ENCODE results near the gene MTERF4. TPM values are rescaled to one million over a fixed set of nuclear protein-coding genes. Genes with fewer than 3 reads are reported as not detected.
"Not testable (repeated sequence)": the region's sequence is repeated elsewhere in the genome, so short reads cannot be mapped to it uniquely, and the experiment has no call there.

MTERF4 gene
- total RNA-seq, 2 experiments from 2014 or later, result 88.1 to 88.9 TPM

GRCh38 chr2:241112046-241112445 is 10.0 kb upstream of the MTERF4 start:
- Mint-ChIP-seq H3K4me1 (peaks cover 45% of the 10 kb centered on the region), H3K27ac (peak overlapping the region; percentile 95), H3K9me3 (no peaks in the 10 kb centered on the region), H3K36me3 (peaks cover 16% of the 10 kb centered on the region), H3K27me3 (no peaks in the 10 kb centered on the region), H3K4me3 (peak overlapping the region; percentile 83)
- DNase-seq (no peak), ATAC-seq (ENCODE audit: low read depth) (no peak)
- POLR2A ChIA-PET, result interaction anchor here (0.9 to 2.5 kb wide), 4 partner anchors 10 to 203 kb away, joined by 3 to 15 read pairs (median 10); partner anchors contain the start of genes HDLBP, MTERF4, PASK and PPP1R7

DNA sequence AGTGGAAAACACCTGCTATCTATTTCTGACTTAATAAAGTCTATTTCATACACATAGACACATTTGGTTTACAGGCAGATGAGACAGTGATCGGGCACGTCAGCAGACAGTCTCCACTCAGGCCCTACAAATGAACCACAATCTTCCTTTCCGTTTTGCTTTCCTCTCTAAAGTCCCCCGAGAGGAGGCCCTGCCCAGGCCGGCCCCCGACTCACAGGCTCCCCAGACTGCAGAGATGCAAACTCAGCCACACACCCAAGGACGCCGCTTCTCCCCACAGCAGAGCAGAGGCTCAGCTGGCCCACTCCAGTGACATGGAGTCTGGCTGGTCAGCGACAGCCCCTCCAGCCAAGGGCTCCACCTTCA is 9.3 kb upstream of the MTERF4 start:
- Mint-ChIP-seq H3K9me3 (no peaks in the 10 kb centered on the region), H3K27ac (peak overlapping the region; percentile 95), H3K36me3 (peaks cover 13% of the 10 kb centered on the region), H3K27me3 (no peaks in the 10 kb centered on the region), H3K4me1 (peaks cover 45% of the 10 kb centered on the region), H3K4me3 (peak overlapping the region; percentile 83)
- DNase-seq (no peak), ATAC-seq (ENCODE audit: low read depth) (peak; percentile 36)
- POLR2A ChIA-PET, result interaction anchor here (1.7 to 5.3 kb wide), 5 partner anchors 10 to 204 kb away, joined by 5 to 29 read pairs (median 12); partner anchors contain the start of genes HDLBP, MTERF4, PASK and PPP1R7

GRCh38 chr2:241110607-241111439 is 8.7 kb upstream of the MTERF4 start:
- ATAC-seq (ENCODE audit: low read depth) (peak; percentile 27), DNase-seq (no peak)
- POLR2A ChIA-PET, result interaction anchor here (0.6 to 5.3 kb wide), 6 partner anchors 9 to 204 kb away, joined by 4 to 29 read pairs (median 9); partner anchors contain the start of genes HDLBP, MTERF4, PASK and PPP1R7
- Mint-ChIP-seq H3K4me1 (peaks cover 45% of the 10 kb centered on the region), H3K9me3 (no peaks in the 10 kb centered on the region), H3K4me3 (peak overlapping the region; percentile 83), H3K27ac (peak overlapping the region; percentile 95), H3K36me3 (peaks cover 9% of the 10 kb centered on the region), H3K27me3 (no peaks in the 10 kb centered on the region)

GRCh38 chr2:241110089-241110606 is 8.1 kb upstream of the MTERF4 start:
- H3K27me3 Mint-ChIP-seq, result no peaks in the 10 kb centered on the region
- POLR2A ChIA-PET, result interaction anchor here (0.6 to 5.3 kb wide), 7 partner anchors 8 to 205 kb away, joined by 4 to 29 read pairs (median 6); partner anchors contain the start of genes HDLBP, MTERF4, PASK and PPP1R7
- no peak for ATAC-seq (ENCODE audit: low read depth)

DNA sequence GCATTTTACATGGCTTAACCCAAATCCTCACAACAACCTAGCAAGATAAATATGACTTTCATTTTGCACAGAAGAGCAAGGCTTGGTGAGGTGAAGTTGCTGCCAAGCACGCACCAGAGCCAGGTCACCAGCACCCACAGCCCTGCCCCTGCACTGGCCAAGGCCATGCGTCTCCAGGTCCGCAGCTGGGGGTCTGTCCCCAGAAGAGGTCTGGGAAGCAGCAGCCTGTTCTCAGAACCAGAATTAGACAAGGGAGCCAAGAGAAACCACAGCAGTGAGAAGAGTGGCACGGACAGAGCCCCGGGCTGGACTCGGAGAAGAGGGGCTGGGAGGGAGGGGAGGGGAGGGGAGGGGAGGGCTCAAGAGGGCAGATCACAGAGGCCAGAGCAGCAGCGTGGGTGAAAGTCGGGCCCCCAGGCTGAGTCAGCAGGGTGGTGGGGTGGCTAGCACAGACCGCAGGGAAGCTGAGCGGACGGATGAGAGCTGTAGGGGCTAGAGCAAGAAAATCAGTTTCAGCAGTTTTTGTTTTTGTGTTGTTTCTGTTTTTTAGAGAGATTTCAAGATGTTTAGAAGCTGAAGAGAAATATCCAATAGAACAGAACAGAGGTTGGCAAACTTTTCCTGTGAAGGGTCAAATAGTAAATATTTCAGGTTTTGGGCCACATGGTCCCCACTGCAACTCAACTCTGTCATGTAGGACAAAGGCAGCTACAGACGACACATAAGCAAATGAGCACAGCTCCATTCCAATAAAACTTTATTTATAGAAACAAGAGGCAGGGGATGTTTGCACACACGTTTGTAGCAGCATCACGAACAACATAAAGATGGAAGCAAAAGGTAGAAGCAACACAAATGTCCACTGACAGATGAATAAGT is 7.4 kb upstream of the MTERF4 start:
- POLR2A ChIA-PET, result interaction anchor here (0.6 to 5.3 kb wide), 6 partner anchors 8 to 207 kb away, joined by 3 to 29 read pairs (median 9); partner anchors contain the start of genes MTERF4, PASK and PPP1R7
- peaks cover 6% of the 10 kb centered on the region for H3K36me3 Mint-ChIP-seq
- DNase-seq, result no peak
- H3K4me1 Mint-ChIP-seq, result peaks cover 45% of the 10 kb centered on the region
- no peaks in the 10 kb centered on the region for H3K9me3 Mint-ChIP-seq
- no peaks in the 10 kb centered on the region for H3K27me3 Mint-ChIP-seq
- H3K4me3 Mint-ChIP-seq, result peak overlapping the region; percentile 83
- peak; percentile 31 for ATAC-seq (ENCODE audit: low read depth)
- peak overlapping the region; percentile 95 for H3K27ac Mint-ChIP-seq

More at GRCh38 chr2:241110089-241110606, 8.1 kb upstream of the MTERF4 start:
- Mint-ChIP-seq H3K9me3 (no peaks in the 10 kb centered on the region), H3K36me3 (peaks cover 9% of the 10 kb centered on the region), H3K4me3 (peak overlapping the region; percentile 83), H3K4me1 (peaks cover 45% of the 10 kb centered on the region), H3K27ac (peak overlapping the region; percentile 95)
- no peak for DNase-seq

- Mint-ChIP-seq H3K9me3 (no peaks in the 10 kb centered on the region), H3K4me3 (peak overlapping the region; percentile 83), H3K27ac (peak overlapping the region; percentile 95), H3K27me3 (no peaks in the 10 kb centered on the region), H3K4me1 (peaks cover 50% of the 10 kb centered on the region), H3K36me3 (peaks cover 6% of the 10 kb centered on the region)
- DNase-seq (peak; percentile 53), ATAC-seq (ENCODE audit: low read depth) (peak; percentile 29)
- POLR2A ChIA-PET, result interaction anchor here (1.6 to 5.3 kb wide), 3 partner anchors 13 to 208 kb away, joined by 3 to 29 read pairs (median 12); partner anchors contain the start of genes PASK and PPP1R7
Observed at GRCh38 chr2:241108271-241109209, 6.5 kb upstream of the MTERF4 start.

DNA sequence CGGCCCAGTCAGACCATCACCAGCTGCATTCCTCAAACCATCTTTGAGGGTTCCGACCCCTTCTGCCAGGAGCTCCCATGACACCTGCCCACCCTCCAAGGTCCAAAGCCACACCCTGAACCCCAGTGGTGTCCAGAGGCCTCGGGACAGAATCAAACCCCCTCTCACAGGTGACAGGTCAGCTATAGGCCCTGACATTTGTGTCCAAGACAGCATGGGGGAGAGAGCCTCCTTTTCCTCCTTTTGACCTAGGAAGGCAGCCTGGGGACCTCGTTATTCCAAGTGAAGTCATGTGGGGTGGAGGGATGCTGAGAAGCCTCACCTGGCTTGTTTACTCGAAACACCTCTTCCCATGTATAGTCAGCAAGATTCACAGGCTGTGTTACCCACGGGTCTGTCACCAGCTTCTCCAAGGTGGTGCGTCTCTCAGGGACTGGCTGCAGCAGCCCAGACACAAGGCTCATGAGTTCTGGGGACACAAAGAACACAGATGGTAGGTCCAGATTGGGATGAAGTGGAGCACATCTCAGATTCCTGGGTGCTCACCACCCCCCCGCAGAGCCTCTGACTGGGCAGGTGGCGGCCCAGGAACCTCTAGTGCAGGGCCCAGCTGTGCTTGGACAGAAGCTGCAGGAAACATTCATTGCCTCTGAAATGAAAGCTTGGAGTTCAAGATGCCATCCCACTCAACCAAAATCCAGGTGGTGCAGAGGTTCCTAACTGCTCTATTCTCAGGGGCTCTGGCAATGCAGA is 5.1 kb upstream of the MTERF4 start:
- H3K27me3 Mint-ChIP-seq, result no peaks in the 10 kb centered on the region
- H3K27ac Mint-ChIP-seq, result peak overlapping the region; percentile 95
- H3K4me3 Mint-ChIP-seq, result no peak overlapping the region
- H3K9me3 Mint-ChIP-seq, result no peaks in the 10 kb centered on the region
- ATAC-seq (ENCODE audit: low read depth), result no peak
- POLR2A ChIA-PET, result interaction anchor here (5.3 kb wide), 1 partner anchor 43 kb away, joined by 29 read pairs; the partner anchor contains the start of genes PASK and PPP1R7
- H3K36me3 Mint-ChIP-seq, result peaks cover 6% of the 10 kb centered on the region
- no peak for DNase-seq
- peaks cover 47% of the 10 kb centered on the region for H3K4me1 Mint-ChIP-seq

- no peak for ATAC-seq (ENCODE audit: low read depth)
- no peaks in the 10 kb centered on the region for H3K27me3 Mint-ChIP-seq
- POLR2A ChIA-PET, result interaction anchor here (1.6 kb wide), 1 partner anchor 27 kb away, joined by 3 read pairs; no protein-coding TSS in a partner anchor
- no peak overlapping the region for H3K27ac Mint-ChIP-seq
- peaks cover 35% of the 10 kb centered on the region for H3K4me1 Mint-ChIP-seq
- DNase-seq, result peak; percentile 21
- no peaks in the 10 kb centered on the region for H3K9me3 Mint-ChIP-seq
- no peak overlapping the region for H3K4me3 Mint-ChIP-seq
- peaks cover 5% of the 10 kb centered on the region for H3K36me3 Mint-ChIP-seq
Observed at GRCh38 chr2:241105641-241106040, 3.6 kb upstream of the MTERF4 start.

GRCh38 chr2:241104611-241105010 is 2.5 kb upstream of the MTERF4 start:
- ATAC-seq (ENCODE audit: low read depth); H3K27ac Mint-ChIP-seq; H3K36me3 Mint-ChIP-seq; H3K27me3 Mint-ChIP-seq; H3K4me3 Mint-ChIP-seq; H3K9me3 Mint-ChIP-seq: not testable (repeated sequence)
- POLR2A ChIA-PET, result interaction anchor here (1.6 kb wide), 1 partner anchor 26 kb away, joined by 3 read pairs; no protein-coding TSS in a partner anchor
- DNase-seq, result peak; percentile 12
- peaks cover 32% of the 10 kb centered on the region for H3K4me1 Mint-ChIP-seq

GRCh38 chr2:241103176-241103595 is 1.1 kb upstream of the MTERF4 start:
- DNase-seq (peak; percentile 24), ATAC-seq (ENCODE audit: low read depth) (no peak)
- Mint-ChIP-seq H3K9me3 (no peaks in the 10 kb centered on the region), H3K27ac (peak overlapping the region; percentile 98), H3K27me3 (no peaks in the 10 kb centered on the region), H3K4me3 (peak overlapping the region; percentile 95), H3K36me3 (peaks cover 5% of the 10 kb centered on the region), H3K4me1 (peaks cover 28% of the 10 kb centered on the region)
- POLR2A ChIA-PET, result interaction anchor here (1.1 kb wide), 1 partner anchor 48 kb away, joined by 5 read pairs; no protein-coding TSS in a partner anchor

GRCh38 chr2:241099246-241099645 is 2.8 kb downstream of the MTERF4 start:
- no peaks in the 10 kb centered on the region for H3K27me3 Mint-ChIP-seq
- H3K27ac Mint-ChIP-seq, result no peak overlapping the region
- DNase-seq (no peak), ATAC-seq (ENCODE audit: low read depth) (no peak)
- H3K4me3 Mint-ChIP-seq, result no peak overlapping the region
- peaks cover 17% of the 10 kb centered on the region for H3K36me3 Mint-ChIP-seq
- H3K9me3 Mint-ChIP-seq, result no peaks in the 10 kb centered on the region
- POLR2A ChIA-PET, result no interaction called here
- peaks cover 47% of the 10 kb centered on the region for H3K4me1 Mint-ChIP-seq

Data from activated naive CD8-positive, alpha-beta T cell treated with anti-CD3 and anti-CD28 coated beads, Interleukin-2, amount 10 ng/mL, durations not matched to agents 7 days and 5 days (primary cell).